GM23248 (cell line): ENCODE measurements around the gene TBX1. TPM values are rescaled to one million over a fixed set of nuclear protein-coding genes. Genes with fewer than 3 reads are reported as not detected.

ENCODE experiments used
- DNase-seq: peaks from one replicate; pipeline ENCODE4 v3.0.0-alpha.2; 2015
- H2AFZ ChIP-seq: fragments of 200-600 bp; sonication (generic); 2 replicates; pipeline ENCODE4 v1.6.1; 2016; ENCODE audit warnings: antibody characterized with exemption
- H3F3A ChIP-seq: fragments of 200-600 bp; sonication (generic); 2 replicates; pipeline ENCODE4 v1.6.1; 2016; ENCODE audit warnings: mild to moderate bottlenecking, antibody characterized with exemption, mixed run types; ENCODE audit not compliant: insufficient read depth
- H3K27ac ChIP-seq: fragments of 200-600 bp; sonication (generic); 2 replicates; pipeline ENCODE4 v1.5.1; 2016; ENCODE audit warnings: mild to moderate bottlenecking
- H3K27me3 ChIP-seq: fragments of 200-600 bp; sonication (generic); replicated peaks from 2 replicates; pipeline ENCODE4 v1.6.1; 2016; ENCODE audit warnings: mild to moderate bottlenecking; ENCODE audit not compliant: insufficient read depth
- H3K36me3 ChIP-seq: fragments of 200-600 bp; sonication (generic); 2 replicates; pipeline ENCODE4 v1.6.1; 2016; ENCODE audit warnings: low read depth, mild to moderate bottlenecking
- H3K4me1 ChIP-seq: fragments of 200-600 bp; sonication (generic); 2 replicates; pipeline ENCODE4 v1.6.1; 2016; ENCODE audit warnings: mild to moderate bottlenecking; ENCODE audit not compliant: insufficient read depth
- H3K4me2 ChIP-seq: fragments of 200-600 bp; sonication (generic); one replicate; pipeline ENCODE4 v1.6.1; 2016; ENCODE audit warnings: mild to moderate bottlenecking; ENCODE audit not compliant: unreplicated experiment
- H3K4me3 ChIP-seq: fragments of 200-600 bp; sonication (generic); 2 replicates; pipeline ENCODE4 v1.5.1; 2016; ENCODE audit warnings: mild to moderate bottlenecking
- H3K79me2 ChIP-seq: fragments of 200-600 bp; sonication (generic); 2 replicates; pipeline ENCODE4 v1.6.1; 2016; ENCODE audit warnings: mild to moderate bottlenecking; ENCODE audit not compliant: insufficient read depth
- H3K9ac ChIP-seq: fragments of 200-600 bp; sonication (generic); 2 replicates; pipeline ENCODE4 v1.6.1; 2016; ENCODE audit warnings: mild to moderate bottlenecking
- H3K9me2 ChIP-seq: fragments of 200-600 bp; sonication (generic); 2 replicates; pipeline ENCODE4 v1.6.1; 2016; ENCODE audit warnings: mixed run types, mild to moderate bottlenecking, moderate library complexity; ENCODE audit not compliant: insufficient read depth
- H3K9me3 ChIP-seq: fragments of 200-600 bp; sonication (generic); one replicate; pipeline ENCODE4 v1.6.1; 2017; ENCODE audit warnings: low read depth
- H4K20me1 ChIP-seq: fragments of 200-600 bp; sonication (generic); 2 replicates; pipeline ENCODE4 v1.6.0; 2016; ENCODE audit not compliant: insufficient read depth
- EZH2 ChIP-seq: fragments of 200-600 bp; sonication (generic); IDR thresholded peaks from 2 replicates; pipeline ENCODE4 v1.6.1; 2018; ENCODE audit warnings: antibody characterized with exemption, mild to moderate bottlenecking; ENCODE audit not compliant: insufficient read depth, poor library complexity, severe bottlenecking
- EZH2phosphoT487 ChIP-seq: fragments of 200-600 bp; sonication (generic); IDR thresholded peaks from 2 replicates; pipeline ENCODE4 v1.6.1; 2018; ENCODE audit warnings: antibody characterized with exemption, moderate library complexity, mild to moderate bottlenecking, low read depth; ENCODE audit not compliant: insufficient read depth
- WGBS, 2 experiments: methylation state at CpG; one replicate each; pipeline ENCODE4 v1.1.6; 2015 to 2017; ENCODE audit warnings: low lambda C conversion rate in 2 of 2, low coverage in 1 of 2; ENCODE audit errors: missing lambda C conversion rate in 2 of 2; 5-methylcytosine and 5-hydroxymethylcytosine counted together
- in situ Hi-C: fragments of 300-500 bp; cut with MboI; formaldehyde crosslinking; loops from 2 replicates; pipeline ENCODE4 v1.15.0; 2020
- polyA plus RNA-seq: library from polyadenylated mRNA; unstranded; fragments of >200 nt; fragmentation: Nextera tagmentation; extraction: Ambion mirVana; gene quantifications from 2 replicates; pipeline ENCODE4 v1.2.1, GENCODE V29; 2016
- total RNA-seq: library from RNA; depleted of rRNA; stranded (reverse); fragments of >200 nt; shearing (Covaris generic); gene quantifications from 2 replicates; pipeline ENCODE4 v1.2.3, GENCODE V29; 2014

TBX1 gene
- total and polyA plus RNA-seq, 2 experiments from 2014 or later, result 2.8 to 4.6 TPM

DNA sequence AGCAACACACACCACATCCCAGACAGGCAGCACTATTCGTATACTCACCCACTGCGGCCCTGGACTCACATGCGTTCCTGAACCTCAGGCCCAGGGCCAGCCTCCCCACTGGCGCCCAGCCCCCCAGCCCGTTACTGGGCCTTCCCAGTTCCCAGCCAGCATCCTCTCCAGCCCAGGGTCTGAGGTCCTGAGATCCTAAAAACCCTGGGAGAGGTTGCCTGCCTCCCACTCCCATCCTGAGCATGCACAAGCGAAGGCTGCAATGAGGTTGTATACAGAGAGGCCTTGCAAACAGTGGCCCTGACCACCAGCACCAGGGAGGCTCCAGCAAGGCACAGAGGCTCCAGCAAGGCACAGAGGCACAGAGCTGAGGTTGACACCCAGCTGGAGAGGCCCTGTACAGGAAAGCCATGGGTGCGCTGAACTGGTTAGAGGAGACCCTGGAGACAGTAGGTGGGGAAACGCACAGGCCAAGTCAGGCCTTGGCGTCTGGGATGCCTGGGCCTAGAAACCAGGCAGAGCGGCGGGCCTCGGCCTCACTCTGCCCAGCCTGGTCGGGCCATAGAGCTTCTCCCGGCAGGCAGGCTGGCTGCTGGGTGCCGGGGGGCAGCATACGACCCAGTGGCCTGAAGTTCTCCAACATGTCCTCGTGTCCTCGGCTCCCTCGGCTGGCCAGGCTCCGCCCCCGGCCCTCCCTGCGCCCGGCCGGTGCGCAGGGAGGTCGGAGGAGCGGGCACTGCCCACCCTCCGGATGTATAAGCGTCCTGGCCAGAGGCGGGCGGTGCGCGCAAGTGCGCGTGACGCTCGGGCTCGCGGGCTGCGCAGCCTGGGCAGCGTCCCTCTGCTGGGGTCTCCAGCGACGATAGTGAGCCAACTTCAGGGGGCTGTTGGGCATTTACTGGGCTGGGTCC is 2.3 kb upstream of the TBX1 start:
- 90 to 93% methylated on average over 39 to 43 of the region's 43 CpGs for WGBS, 2 experiments
- in situ Hi-C loops, result no loop called here
- TF ChIP-seq EZH2, result no peak
- TF ChIP-seq EZH2phosphoT487, result no peak
- no peak overlapping the region for H3K4me2 ChIP-seq
- H3F3A ChIP-seq, result 0 out of 2 replicates have a peak, but pooled peaks cover 5% of the 10 kb centered on the region
- no peak overlapping the region for H3K27ac ChIP-seq
- no peak overlapping the region for H2AFZ ChIP-seq
- no peaks in the 10 kb centered on the region for H3K9me2 ChIP-seq
- no peak overlapping the region for H3K9ac ChIP-seq
- H3K9me3 ChIP-seq, result no peaks in the 10 kb centered on the region
- H3K79me2 ChIP-seq, result peaks cover 18% of the 10 kb centered on the region
- H3K27me3 ChIP-seq, result peaks cover 25% of the 10 kb centered on the region; the same call in 1 of the 2 replicates
- no peak overlapping the region for H3K4me3 ChIP-seq
- H4K20me1 ChIP-seq, result no peaks in the 10 kb centered on the region
- DNase-seq, result no peak
- H3K36me3 ChIP-seq, result no peaks in the 10 kb centered on the region
- H3K4me1 ChIP-seq, result peaks cover 10% of the 10 kb centered on the region; the same call in 1 of the 2 replicates

DNA sequence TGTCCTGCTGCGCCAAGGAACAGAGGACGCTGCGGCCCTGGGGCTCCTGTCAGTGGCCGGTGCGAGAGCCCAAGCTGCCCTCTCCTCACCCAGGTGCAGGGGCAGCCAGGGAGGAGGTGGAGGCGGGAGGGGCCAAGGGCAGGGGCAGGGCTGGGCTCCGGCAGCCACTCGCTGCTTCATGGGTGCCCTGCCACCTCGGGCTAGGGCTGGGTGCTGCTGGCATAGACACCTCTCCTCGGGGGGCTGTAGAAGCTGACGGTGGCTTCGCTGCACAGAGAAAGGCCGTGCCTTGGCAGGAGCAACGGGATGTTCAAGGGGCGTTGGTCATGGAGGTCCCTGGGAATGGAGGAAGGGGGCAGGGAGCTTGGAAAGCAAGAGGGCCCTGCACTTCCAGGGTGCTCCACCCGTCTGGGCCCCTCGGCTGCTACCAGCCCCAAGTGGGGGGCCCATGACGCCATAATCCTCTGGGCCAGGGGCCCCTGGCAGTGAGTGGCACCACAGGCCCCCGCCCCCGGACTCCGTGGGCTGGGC is 1.6 kb upstream of the TBX1 start:
- no peaks in the 10 kb centered on the region for H3K9me2 ChIP-seq
- TF ChIP-seq EZH2phosphoT487 (no peak), EZH2 (no peak)
- in situ Hi-C loops, result no loop called here

DNA sequence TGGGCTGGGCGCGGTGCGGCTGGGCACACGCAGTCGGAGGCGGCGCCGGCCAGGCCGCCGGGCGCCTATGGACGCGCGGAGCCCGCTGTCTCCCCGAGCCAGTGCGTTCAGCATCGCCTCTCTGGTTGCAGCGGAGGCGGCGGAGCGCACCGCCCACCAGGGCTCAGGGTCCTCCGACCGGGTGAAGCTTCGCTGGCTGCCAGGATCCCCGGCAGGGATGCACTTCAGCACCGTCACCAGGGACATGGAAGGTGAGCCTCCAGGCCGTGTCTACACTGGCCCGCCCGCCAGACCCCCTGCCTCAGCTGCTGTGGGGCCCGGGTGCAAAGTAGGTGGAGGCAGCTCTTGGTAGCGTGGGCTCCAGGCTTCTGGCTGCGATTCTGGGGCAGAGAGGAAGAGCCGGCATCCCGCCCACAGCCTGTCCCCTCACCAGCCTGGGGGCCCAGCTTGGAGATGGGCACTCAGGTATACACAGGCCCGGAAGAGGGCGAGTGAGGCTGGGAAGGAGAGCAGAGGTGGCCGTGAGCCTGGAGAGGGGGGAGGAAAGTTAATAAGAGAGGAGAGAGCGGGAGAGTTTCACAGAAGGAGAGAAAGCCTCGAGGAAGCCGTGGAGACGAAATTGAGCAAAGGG is 1.0 kb upstream of the TBX1 start:
- Histone ChIP-seq H3K36me3 (no peaks in the 10 kb centered on the region), H3K4me3 (peak overlapping the region; percentile 67), H3K27ac (peak overlapping the region; percentile 13; the same call in 1 of the 2 replicates), H4K20me1 (no peaks in the 10 kb centered on the region), H2AFZ (peak overlapping the region; percentile 72), H3K9me2 (no peaks in the 10 kb centered on the region), H3F3A (0 out of 2 replicates have a peak, but pooled peaks cover 5% of the 10 kb centered on the region), H3K4me2 (peak overlapping the region; percentile 60), H3K79me2 (peaks cover 26% of the 10 kb centered on the region), H3K9ac (peak overlapping the region; percentile 62), H3K4me1 (peaks cover 10% of the 10 kb centered on the region; the same call in 1 of the 2 replicates), H3K27me3 (peaks cover 20% of the 10 kb centered on the region; the same call in 1 of the 2 replicates), H3K9me3 (no peaks in the 10 kb centered on the region)
- peak; percentile 65 for DNase-seq
- 3 to 4% methylated on average over 16 to 38 of the region's 43 CpGs for WGBS, 2 experiments
- in situ Hi-C loops, result no loop called here
- 0 out of 2 replicates have a peak, but pooled peaks have one; percentile 58 for TF ChIP-seq EZH2phosphoT487
- no peak for TF ChIP-seq EZH2

More for the DNA sequence above, 1.6 kb upstream of the TBX1 start:
- WGBS, 2 experiments, result 53 to 68% methylated on average over 16 of the region's 21 CpGs
- Histone ChIP-seq H2AFZ (peak overlapping the region; percentile 72), H3K4me2 (peak overlapping the region; percentile 60), H3K36me3 (no peaks in the 10 kb centered on the region), H3K9ac (peak overlapping the region; percentile 62; the same call in 1 of the 2 replicates), H3K4me3 (peak overlapping the region; percentile 67), H3K79me2 (peaks cover 25% of the 10 kb centered on the region), H3K27me3 (peaks cover 24% of the 10 kb centered on the region; the same call in 1 of the 2 replicates), H3K4me1 (peaks cover 10% of the 10 kb centered on the region; the same call in 1 of the 2 replicates), H3F3A (0 out of 2 replicates have a peak, but pooled peaks cover 5% of the 10 kb centered on the region), H4K20me1 (no peaks in the 10 kb centered on the region), H3K9me3 (no peaks in the 10 kb centered on the region), H3K27ac (no peak overlapping the region)
- no peak for DNase-seq
